K562 (cell line): ENCODE data around the gene TMEM127. TPM values are rescaled to one million over a fixed set of nuclear protein-coding genes. Genes with fewer than 3 reads are reported as not detected.
A peak's percentile ranks its signal among the peaks of the same experiment; 100 is the strongest.

Experiments
- DIDO1 ChIP-seq: fragments of 450-650 bp; IDR thresholded peaks from 2 replicates; pipeline ENCODE4 v1.6.1; 2016; ENCODE audit warnings: low read depth, missing biosample characterization, missing genetic modification characterization
- FOSL1 ChIP-seq: fragments of 200-800 bp; sonication (Bioruptor generic); conservative IDR thresholded peaks from 2 replicates; pipeline ENCODE4 v1.6.1; 2016; ENCODE audit warnings: missing genetic modification characterization, missing compliant biosample characterization
- MGA ChIP-seq: fragments of 450-650 bp; IDR thresholded peaks from 2 replicates; pipeline ENCODE4 v1.6.1; 2016; ENCODE audit warnings: mild to moderate bottlenecking, moderate library complexity
- NFE2 ChIP-seq: IDR thresholded peaks from 2 replicates; pipeline ENCODE4 v1.6.1; 2014; ENCODE audit warnings: antibody characterized with exemption, low read depth
- RBM25 ChIP-seq: fragments of 200-400 bp; formaldehyde crosslinking; IDR thresholded peaks from 2 replicates; pipeline ENCODE4 v1.6.1; 2018; ENCODE audit warnings: low read length, low read depth, moderate library complexity; ENCODE audit not compliant: severe bottlenecking
- polyA plus RNA-seq, 8 experiments: library from polyadenylated mRNA; depleted of rRNA in 4 of 8; stranded (reverse) in 5 of 8; unstranded in 3 of 8; fragments of >200 nt; fragmentation: Nextera tagmentation in 2 of 8; fragmentation: Illumina TruSeq in 1 of 8; extraction: Ambion mirVana in 2 of 8; extraction: Trizol in 1 of 8; gene quantifications; 2 replicates each; pipeline versions ENCODE4 v1.2.1 to v1.2.3, GENCODE V29; 2011 to 2014; ENCODE audit warnings: inconsistent platforms in 1 of 8, missing spikeins in 1 of 8
- total RNA-seq, 7 experiments: library from RNA; depleted of rRNA in 6 of 7; stranded (reverse); fragments of >200 nt in 6 of 7; fragmentation: Illumina TruSeq in 2 of 7; extraction: Trizol in 2 of 7; gene quantifications; 2 replicates each; pipeline versions ENCODE4 v1.2.1 to v1.2.3, GENCODE V29; 2011 to 2021; ENCODE audit warnings: low replicate concordance in 1 of 7
- TF ChIP-seq, protein P1 (sequence below), 2 experiments: fragments of 450-650 bp; IDR thresholded peaks; 2 replicates each; pipeline ENCODE4 v1.6.1; 2016; ENCODE audit warnings: mild to moderate bottlenecking in 2 of 2, borderline replicate concordance in 1 of 2, low read depth in 1 of 2, moderate library complexity in 1 of 2

TMEM127 gene
- total and polyA plus RNA-seq, 9 of the 15 experiments (the other 6 are each of a cell fraction or from before 2014, with no cell fraction given): 1.7 to 20.0 (median 9.9) TPM

DNA sequence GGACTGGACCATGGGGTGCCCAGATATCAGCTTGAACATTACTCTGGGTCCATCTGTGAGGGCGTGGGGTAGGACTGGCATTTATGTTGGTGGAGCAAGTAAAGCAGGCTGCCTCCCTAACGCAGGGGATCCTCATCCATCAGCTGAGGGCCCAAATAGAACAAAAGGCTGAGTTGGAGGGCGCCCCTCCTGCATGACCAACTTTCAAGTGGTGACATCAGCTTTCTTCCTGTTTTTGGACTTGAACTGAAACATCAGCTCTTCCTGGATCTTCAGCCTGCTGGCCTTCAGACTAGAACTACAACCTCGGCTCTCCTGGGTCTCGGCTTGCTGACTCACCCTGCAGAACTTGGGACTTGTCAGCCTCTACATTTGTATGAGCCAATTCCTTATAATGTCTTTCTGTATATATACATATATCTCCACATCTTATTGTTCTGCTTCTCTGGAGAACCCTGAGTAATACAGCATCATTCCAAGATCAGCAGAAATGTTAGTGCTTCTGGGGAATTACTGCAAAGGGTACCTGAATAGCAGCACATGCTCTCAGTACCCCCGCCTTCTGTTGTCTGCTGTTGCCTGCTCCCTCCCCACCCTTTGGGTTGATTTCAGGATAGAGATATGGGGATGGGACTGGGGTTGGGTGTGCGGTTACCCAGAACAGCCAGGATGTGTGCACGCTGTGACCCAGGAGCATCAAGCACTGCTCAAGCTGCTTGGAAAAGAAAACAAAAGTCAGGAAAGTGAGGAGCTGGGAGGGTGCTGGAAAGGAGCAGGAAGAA lies 20.0 kb downstream of the TMEM127 start (continued):
- TF ChIP-seq, protein P1, sequence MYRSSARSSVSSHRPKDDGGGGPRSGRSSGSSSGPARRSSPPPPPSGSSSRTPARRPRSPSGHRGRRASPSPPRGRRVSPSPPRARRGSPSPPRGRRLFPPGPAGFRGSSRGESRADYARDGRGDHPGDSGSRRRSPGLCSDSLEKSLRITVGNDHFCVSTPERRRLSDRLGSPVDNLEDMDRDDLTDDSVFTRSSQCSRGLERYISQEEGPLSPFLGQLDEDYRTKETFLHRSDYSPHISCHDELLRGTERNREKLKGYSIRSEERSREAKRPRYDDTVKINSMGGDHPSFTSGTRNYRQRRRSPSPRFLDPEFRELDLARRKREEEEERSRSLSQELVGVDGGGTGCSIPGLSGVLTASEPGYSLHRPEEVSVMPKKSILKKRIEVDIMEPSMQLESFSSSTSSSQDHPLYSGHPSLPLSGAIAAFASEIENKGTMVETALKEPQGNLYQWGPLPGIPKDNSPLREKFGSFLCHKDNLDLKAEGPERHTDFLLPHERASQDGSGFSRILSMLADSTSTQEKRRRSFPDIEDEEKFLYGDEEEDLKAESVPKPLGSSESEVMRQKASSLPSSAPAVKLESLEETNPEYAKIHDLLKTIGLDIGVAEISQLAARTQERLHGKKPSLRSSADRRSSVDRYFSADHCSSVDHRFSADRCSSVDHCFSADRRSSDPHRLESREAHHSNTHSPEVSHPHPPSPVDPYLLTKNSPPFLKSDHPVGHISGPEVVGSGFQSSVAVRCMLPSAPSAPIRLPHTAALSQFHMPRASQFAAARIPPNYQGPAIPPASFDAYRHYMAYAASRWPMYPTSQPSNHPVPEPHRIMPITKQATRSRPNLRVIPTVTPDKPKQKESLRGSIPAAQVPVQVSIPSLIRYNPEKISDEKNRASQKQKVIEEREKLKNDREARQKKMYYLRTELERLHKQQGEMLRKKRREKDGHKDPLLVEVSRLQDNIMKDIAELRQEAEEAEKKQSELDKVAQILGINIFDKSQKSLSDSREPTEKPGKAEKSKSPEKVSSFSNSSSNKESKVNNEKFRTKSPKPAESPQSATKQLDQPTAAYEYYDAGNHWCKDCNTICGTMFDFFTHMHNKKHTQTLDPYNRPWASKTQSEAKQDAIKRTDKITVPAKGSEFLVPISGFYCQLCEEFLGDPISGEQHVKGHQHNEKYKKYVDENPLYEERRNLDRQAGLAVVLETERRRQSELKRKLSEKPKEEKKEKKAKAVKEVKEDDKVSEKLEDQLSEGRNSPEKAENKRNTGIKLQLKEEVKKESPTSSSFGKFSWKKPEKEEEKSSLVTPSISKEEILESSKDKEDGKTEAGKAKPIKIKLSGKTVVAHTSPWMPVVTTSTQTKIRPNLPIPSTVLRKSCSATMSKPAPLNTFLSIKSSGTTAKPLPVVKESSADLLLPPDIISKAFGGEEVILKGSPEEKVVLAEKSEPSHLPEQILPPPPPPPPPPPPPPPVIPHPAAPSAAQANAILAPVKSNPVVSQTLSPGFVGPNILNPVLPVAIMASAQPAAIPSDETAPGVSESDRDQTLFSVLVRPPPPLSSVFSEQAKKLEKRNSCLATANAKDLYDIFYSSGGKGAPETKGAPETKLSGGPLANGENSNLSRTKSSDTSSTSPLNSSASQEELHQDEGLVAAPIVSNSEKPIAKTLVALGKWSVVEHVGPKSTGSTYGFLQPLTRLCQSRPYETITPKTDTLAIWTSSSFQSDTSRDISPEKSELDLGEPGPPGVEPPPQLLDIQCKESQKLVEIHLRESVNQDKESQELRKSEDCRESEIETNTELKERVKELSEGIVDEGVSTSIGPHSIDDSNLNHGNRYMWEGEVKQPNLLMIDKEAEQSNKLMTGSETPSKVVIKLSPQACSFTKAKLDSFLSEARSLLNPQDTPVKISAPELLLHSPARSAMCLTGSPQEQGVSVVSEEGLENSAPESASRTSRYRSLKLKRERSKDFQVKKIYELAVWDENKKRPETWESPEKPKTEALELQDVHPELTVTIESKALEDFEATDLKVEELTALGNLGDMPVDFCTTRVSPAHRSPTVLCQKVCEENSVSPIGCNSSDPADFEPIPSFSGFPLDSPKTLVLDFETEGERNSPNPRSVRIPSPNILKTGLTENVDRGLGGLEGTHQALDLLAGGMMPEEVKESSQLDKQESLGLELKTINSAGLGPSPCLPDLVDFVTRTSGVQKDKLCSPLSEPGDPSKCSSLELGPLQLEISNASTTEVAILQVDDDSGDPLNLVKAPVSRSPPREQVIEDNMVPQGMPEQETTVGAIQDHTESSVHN (IDR thresholded peaks at IDR 0.05; ENCODE audit: borderline replicate concordance in 1 of 2, low read depth in 1 of 2): 0 out of 4 replicates have a peak, but pooled peaks of 1 of the 2 experiments have one; percentile 40
- TF ChIP-seq NFE2: peak; percentile 83
- TF ChIP-seq DIDO1: no peak
- peak; percentile 24; the same call in 1 of the 2 replicates for TF ChIP-seq MGA
- TF ChIP-seq RBM25: peak; percentile 16
- TF ChIP-seq FOSL1 (tag): peak; percentile 61
